ENCODE data around the gene OXA1L. TPM values are rescaled to one million over a fixed set of nuclear protein-coding genes. Genes with fewer than 3 reads are reported as not detected.

OXA1L gene
- 154 to 166 TPM (median 161 TPM) in 5 replicates for total RNA-seq (2022; extraction: Qiagen RNA extraction)

DNA sequence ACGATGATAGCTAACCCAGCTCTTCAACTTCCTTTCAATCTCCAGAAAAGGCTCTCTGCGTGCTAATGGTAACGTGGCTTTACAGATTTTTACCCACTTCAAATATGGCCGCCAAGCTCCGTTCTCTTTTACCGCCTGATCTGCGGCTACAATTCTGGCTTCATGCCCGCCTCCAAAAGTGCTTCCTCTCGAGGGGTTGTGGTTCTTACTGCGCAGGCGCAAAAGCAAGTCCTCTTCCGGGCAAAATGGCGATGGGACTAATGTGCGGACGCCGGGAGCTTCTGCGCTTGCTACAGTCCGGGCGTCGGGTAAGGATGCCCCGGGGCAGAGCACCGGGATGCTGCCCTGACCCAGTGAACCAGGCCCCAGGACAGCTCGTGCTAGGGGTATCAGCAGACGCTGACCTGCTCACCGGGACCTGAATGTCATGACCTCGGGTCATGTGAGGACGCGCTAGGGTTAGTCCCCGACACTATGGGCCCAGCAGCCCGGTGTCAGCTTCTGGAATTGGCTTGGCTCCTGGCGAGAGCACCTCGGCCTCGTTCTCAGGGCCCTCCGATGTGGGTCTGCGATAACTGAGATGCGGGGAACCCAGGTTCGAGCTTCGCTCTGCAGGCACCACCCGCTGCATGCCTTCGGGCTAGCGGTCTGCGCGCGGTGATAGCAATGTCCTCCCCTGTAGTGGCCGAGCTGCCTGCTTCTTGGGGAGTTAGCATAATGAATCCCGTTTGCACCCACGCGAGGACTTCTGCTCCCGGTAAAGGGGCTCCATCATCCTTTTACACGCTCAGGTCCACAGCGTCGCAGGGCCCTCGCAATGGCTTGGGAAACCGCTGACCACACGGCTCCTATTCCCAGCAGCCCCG lies at the start of gene OXA1L:
Gene OXA1L (plus strand): TSS at position 232 of the 866 bp plus-strand sequence. CDS start 14 bp downstream, at position 246.

GRCh38 chr14:22814941-22815713 lies 48.6 kb downstream of the OXA1L start, which contains the start of gene SLC7A7:
SLC7A7 (minus strand) TSS chr14:22815435; CDS start chr14:22813398, 2,037 bp downstream.

Other genes starting within 250 kb of the OXA1L start
- 349 to 380 TPM (median 371 TPM) in 5 replicates for gene DAD1, start 177.5 kb upstream of the OXA1L start, total RNA-seq (2022; extraction: Qiagen RNA extraction)
- gene ABHD4, start 168.4 kb upstream of the OXA1L start, total RNA-seq (2022; extraction: Qiagen RNA extraction), result 44.8 to 49.5 TPM (median 46.0 TPM) in 5 replicates
- gene OR6J1, start 122.3 kb upstream of the OXA1L start, total RNA-seq (2022; extraction: Qiagen RNA extraction), result not detected in 5 replicates
- 18.9 to 28.4 TPM (median 21.2 TPM) in 5 replicates for gene SLC7A7, start 48.7 kb downstream of the OXA1L start, total RNA-seq (2022; extraction: Qiagen RNA extraction)
- gene MRPL52, start 63.2 kb downstream of the OXA1L start, total RNA-seq (2022; extraction: Qiagen RNA extraction), result 135 to 217 TPM (median 193 TPM) in 5 replicates
- 0.33 to 1.1 TPM (median 0.76 TPM) in 5 replicates for gene MMP14, start 69.9 kb downstream of the OXA1L start, total RNA-seq (2022; extraction: Qiagen RNA extraction)
- gene LRP10, start 105.1 kb downstream of the OXA1L start, total RNA-seq (2022; extraction: Qiagen RNA extraction), result 60.9 to 82.6 TPM (median 74.7 TPM) in 5 replicates
- gene REM2, start 116.5 kb downstream of the OXA1L start, total RNA-seq (2022; extraction: Qiagen RNA extraction), result 0.35 to 0.52 TPM (median 0.45 TPM) in 5 replicates
- gene RBM23, start 152.5 kb downstream of the OXA1L start, total RNA-seq (2022; extraction: Qiagen RNA extraction), result 57.8 to 62.3 TPM (median 60.4 TPM) in 5 replicates
- 90.0 to 119 TPM (median 102 TPM) in 5 replicates for gene PRMT5, start 162.7 kb downstream of the OXA1L start, total RNA-seq (2022; extraction: Qiagen RNA extraction)
- 34.9 to 40.9 TPM (median 38.2 TPM) in 5 replicates for gene HAUS4, start 190.4 kb downstream of the OXA1L start, total RNA-seq (2022; extraction: Qiagen RNA extraction)
- 31.8 to 41.3 TPM (median 36.1 TPM) in 5 replicates for gene AJUBA, start 215.9 kb downstream of the OXA1L start, total RNA-seq (2022; extraction: Qiagen RNA extraction)
- gene C14orf93, start 243.5 kb downstream of the OXA1L start, total RNA-seq (2022; extraction: Qiagen RNA extraction), result 2.4 to 3.4 TPM (median 3.1 TPM) in 5 replicates

All from A549 treated with Mapracorat at 1 μM for 4 hours (cell line).